ENCODE measurements around the gene PRKG1. TPM values are rescaled to one million over a fixed set of nuclear protein-coding genes. Genes with fewer than 3 reads are reported as not detected.

Gene PRKG1
- total RNA-seq, 2 donors from 2014 or later, result 31.5 to 34.7 TPM

- DNase-seq, result no peak
- peak in 1 of 2 donors; percentile 37 for ATAC-seq
- intact Hi-C loops (cut with DNase I), result no loop called here
Observed at GRCh38 chr10:51886438-51887068, 812.3 kb downstream of the PRKG1 start.

GRCh38 chr10:51888263-51888662, 814.0 kb downstream of the PRKG1 start:
- intact Hi-C loops (cut with DNase I), result no loop called here
- ATAC-seq, result no peak

DNA sequence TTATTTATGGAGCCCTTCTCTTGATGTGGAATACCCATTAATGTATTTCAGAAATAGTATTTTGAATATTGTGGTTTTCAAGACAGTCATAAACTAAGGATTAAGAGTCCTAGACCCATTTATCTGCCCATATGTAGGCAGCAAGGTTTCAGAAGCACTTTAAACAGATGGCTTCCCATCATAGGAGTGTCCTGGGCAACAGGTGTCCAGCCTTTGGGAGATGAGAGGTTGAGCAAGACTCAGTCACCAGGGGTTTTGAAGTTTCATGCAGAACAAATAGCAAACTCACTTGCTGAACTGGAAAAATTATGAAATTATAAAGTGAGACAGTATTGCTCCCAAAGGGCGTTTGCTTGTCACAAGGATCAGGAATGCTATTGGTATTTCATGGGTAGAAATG, 818.0 kb downstream of the PRKG1 start:
- DNase-seq, result no peak
- intact Hi-C loops (cut with DNase I), result no loop called here
- no peak for ATAC-seq

More at GRCh38 chr10:51888263-51888662, 814.0 kb downstream of the PRKG1 start:
- no peak for DNase-seq

GRCh38 chr10:51892965-51893658, 818.8 kb downstream of the PRKG1 start:
- ATAC-seq (no peak), DNase-seq (no peak)
- intact Hi-C loops (cut with DNase I), result no loop called here

- intact Hi-C loops (cut with DNase I), result no loop called here
- DNase-seq, result peak; percentile 65
- ATAC-seq, result peak; percentile 71 to 90
Observed at GRCh38 chr10:51894771-51895578, 820.7 kb downstream of the PRKG1 start.

GRCh38 chr10:51896849-51897248, 822.6 kb downstream of the PRKG1 start:
- DNase-seq (no peak), ATAC-seq (peak; percentile 24 to 39)
- intact Hi-C loops (cut with DNase I), result no loop called here

DNA sequence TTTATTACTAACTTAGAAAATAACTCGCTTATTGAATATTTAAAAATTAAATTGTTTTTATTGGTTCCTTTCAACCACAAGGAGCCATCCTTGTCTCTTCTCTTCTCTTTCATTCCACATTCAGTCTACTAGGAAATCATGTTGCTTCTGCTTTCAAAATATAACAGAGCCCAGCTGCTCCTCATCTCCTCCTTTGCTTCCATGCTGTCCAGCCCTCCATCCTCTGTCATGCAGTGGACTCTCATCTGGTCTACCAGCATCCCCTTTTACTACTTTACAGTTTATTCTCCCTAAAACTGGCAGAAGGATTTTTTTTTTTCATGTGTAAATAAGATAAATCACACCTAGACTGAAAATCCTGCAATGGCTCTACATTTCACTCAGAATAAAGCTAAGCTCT, 823.3 kb downstream of the PRKG1 start:
- ATAC-seq (peak in 1 of 2 donors; percentile 21), DNase-seq (no peak)
- intact Hi-C loops (cut with DNase I), result no loop called here

DNA sequence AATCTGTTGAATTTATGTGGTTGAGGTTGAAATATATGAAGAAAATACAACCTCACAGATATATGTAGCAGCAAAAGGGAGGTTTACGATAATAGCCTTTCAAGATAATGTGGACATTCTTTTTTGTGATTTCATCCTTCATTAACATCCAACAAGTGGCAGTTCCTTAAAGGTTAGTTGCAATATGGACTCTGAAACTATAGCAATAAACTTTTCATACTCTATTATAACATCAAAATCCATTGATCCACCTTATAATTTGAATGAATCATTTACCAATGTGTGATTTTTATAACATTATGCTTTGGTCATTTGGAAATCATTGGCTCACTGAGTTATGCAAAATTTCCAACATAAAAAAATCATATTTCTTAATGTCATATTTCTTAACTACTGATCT, 825.9 kb downstream of the PRKG1 start:
- intact Hi-C loops (cut with DNase I), result no loop called here
- ATAC-seq (no peak), DNase-seq (no peak)

DNA sequence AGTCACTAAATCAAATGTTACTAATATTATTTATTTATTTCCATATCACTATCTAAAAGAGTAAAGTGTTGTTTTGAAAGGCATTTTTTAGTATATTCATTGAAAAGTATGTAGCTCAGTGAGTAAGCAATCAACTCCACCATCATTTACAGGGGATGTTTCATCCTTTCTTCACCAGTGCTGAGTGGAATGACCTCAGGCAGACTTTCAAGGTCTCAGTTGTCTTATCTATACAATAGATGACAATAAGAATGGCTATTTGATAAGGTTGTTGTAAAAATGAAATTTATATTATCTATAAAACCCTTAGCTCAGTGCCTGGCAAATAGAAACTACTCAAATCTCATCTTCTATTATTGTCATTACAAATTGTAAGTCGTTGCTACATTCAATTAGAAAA, 829.4 kb downstream of the PRKG1 start:
- intact Hi-C loops (cut with DNase I), result no loop called here
- ATAC-seq (no peak), DNase-seq (no peak)

- intact Hi-C loops (cut with DNase I), result no loop called here
- DNase-seq (no peak), ATAC-seq (no peak)
Observed at GRCh38 chr10:51905032-51905431, 830.7 kb downstream of the PRKG1 start.

GRCh38 chr10:51907361-51907760, 833.1 kb downstream of the PRKG1 start:
- no peak for ATAC-seq
- DNase-seq, result no peak
- intact Hi-C loops (cut with DNase I), result no loop called here

DNA sequence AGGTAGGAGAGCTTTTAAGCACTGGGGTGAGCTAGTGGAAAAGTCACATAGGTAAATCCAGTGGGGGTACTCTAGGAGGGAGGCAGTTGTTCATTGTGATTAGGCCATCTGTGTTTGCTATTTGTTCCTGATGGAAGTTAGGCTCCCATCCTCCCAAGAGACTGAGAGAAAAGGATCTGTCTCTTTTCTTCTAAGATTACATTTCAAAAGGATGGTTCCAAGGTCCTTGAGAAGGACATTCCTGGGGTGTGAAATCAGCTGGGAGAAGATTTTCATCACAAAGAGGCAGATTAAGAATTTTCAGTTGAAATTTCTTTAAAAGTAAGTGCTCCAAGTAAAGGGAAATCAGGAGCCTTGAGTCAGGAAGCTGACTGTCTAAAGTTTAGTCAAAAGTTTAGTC, 835.9 kb downstream of the PRKG1 start:
- DNase-seq, result no peak
- ATAC-seq, result no peak
- intact Hi-C loops (cut with DNase I), result no loop called here

- ATAC-seq, result no peak
- intact Hi-C loops (cut with DNase I), result no loop called here
- no peak for DNase-seq
Observed at GRCh38 chr10:51910596-51910995, 836.3 kb downstream of the PRKG1 start.

DNA sequence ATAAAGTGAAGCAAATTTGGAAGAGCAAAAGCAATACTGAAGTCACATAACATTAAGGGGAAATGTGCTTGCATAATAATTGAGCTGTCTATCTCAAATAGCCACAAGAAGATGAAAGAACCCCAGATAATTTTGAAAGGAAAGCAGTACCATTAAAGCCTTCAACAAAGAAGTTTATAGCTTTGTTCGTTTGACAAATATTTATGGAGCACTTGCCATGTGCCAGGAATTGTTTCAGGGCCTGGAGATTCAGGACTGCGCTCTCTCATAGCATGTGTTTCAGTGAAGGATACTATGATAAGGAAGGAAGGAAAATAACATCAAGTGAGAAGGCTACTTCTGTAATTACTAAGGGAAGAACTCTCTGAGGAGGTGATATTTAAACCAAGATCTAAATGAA, 837.4 kb downstream of the PRKG1 start:
- intact Hi-C loops (cut with DNase I), result no loop called here
- no peak for ATAC-seq
- no peak for DNase-seq

DNA sequence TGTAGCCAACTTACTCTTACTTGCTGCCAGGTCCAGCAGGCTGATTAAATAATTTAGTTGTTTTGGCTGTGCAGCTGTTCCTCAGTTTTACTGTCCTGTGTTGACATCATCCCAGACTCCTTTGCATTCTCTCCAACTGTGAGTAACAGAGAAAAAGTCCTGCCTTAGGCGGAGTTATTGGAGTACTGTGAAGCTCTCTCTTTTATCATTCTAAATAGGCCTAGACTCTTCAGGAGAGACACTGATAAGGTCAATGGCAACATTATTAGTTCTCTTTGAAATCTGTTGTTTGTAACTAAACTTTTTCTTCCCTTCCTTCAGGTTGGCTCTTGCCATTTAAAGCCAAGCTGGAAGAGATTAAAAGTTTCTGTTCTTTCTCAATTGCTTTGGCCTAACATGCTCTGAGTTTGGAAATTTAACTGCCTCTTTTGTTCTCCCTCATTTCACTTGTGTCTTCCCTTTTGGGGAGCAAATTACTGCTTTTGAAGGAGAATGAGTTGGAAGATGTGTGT, 840.8 kb downstream of the PRKG1 start:
- intact Hi-C loops (cut with DNase I), result no loop called here
- DNase-seq (no peak), ATAC-seq (peak in 1 of 2 donors; percentile 67)

GRCh38 chr10:51918440-51918839, 844.2 kb downstream of the PRKG1 start:
- DNase-seq (no peak), ATAC-seq (no peak)
- intact Hi-C loops (cut with DNase I), result no loop called here

DNA sequence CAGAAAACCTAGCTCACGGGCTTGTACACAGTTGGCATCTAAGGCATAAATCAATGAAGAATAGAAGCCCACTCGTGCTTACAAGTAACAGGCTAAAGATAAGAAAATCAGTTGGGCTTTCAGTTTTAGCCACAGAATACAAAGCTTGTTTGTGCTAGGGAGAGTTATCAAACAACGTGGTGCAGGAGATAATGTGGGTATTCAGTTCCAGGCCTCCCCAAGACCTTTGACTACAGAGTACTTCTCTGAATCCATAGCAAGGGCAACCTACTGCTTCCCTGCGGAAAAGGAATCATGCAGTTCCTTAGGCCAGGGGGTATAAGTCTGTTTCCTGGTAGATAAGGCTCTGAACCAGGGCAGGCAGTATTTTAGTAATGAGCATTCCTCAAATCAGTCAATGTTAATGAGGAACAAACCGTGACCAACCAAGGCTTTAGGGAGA, 844.6 kb downstream of the PRKG1 start:
- DNase-seq (no peak), ATAC-seq (peak; percentile 18 to 44)
- intact Hi-C loops (cut with DNase I), result no loop called here

DNA sequence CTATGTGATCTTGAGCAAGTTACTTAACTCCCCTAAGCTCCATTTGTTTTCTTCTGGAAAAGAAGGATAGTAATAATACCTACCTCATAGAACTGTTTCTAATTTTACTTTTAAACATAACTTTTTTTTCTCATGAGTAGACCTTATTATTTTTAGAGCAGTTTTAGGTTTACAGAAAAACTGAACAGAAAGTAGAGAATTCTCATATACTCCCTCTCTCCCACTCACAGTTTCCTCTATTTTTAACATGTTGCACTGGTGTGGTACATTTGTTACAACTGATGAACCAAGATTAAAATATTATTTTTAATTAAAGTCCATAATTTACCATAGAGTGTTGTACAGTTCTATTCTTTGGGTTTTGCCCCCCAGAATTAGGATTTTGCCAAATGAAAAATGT, 846.4 kb downstream of the PRKG1 start:
- ATAC-seq (no peak), DNase-seq (no peak)
- intact Hi-C loops (cut with DNase I), result no loop called here

GRCh38 chr10:51924359-51924758, 850.1 kb downstream of the PRKG1 start:
- DNase-seq (no peak), ATAC-seq (no peak)
- intact Hi-C loops (cut with DNase I), result no loop called here

DNA sequence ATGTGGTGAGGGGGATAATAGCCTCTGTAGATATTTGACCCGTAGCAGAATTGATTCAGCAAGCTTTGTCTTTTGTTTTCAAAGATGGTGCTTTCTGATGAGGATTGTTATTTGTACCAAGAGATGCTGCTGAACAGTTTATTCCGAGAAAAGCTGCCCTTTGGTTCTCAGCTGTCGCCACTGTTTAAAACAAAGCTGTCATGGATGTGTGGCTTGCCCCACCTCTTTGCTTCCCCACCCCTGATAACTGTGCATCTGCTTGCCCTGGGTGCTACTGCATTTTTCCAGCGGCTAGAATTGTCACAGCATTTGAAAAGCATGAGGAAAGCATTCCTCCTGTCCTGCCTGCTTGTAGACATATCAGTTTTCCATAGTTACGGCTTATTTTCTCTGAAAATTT, 852.0 kb downstream of the PRKG1 start:
- DNase-seq (no peak), ATAC-seq (no peak)
- intact Hi-C loops (cut with DNase I), result no loop called here

Measured in left cardiac atrium (tissue), 4 donors.